Neural crest cell (in vitro differentiated cells): Measurements from ENCODE around the gene PAX2. TPM values are rescaled to one million over a fixed set of nuclear protein-coding genes. Genes with fewer than 3 reads are reported as not detected.

Experiments
- DNase-seq: peaks from one replicate; pipeline ENCODE4 v3.0.0; 2021; ENCODE audit warnings: low read depth, mixed read lengths, low spot score
- H3K27ac Mint-ChIP-seq: one replicate; pipeline ENCODE4 v1.8.0; 2021; ENCODE audit warnings: mild to moderate bottlenecking, mixed read lengths; ENCODE audit not compliant: unreplicated experiment
- H3K27me3 Mint-ChIP-seq: 2 replicates; pipeline ENCODE4 v1.8.0; 2021; ENCODE audit warnings: low read depth, mild to moderate bottlenecking, mixed read lengths
- H3K36me3 Mint-ChIP-seq: 2 replicates; pipeline ENCODE4 v1.8.0; 2021; ENCODE audit warnings: low read depth, mild to moderate bottlenecking, mixed read lengths
- H3K4me1 Mint-ChIP-seq: 2 replicates; pipeline ENCODE4 v1.8.0; 2021; ENCODE audit warnings: mixed read lengths
- H3K4me3 Mint-ChIP-seq: one replicate; pipeline ENCODE4 v1.8.0; 2021; ENCODE audit warnings: mild to moderate bottlenecking, mixed read lengths
- H3K9me3 Mint-ChIP-seq: 2 replicates; pipeline ENCODE4 v1.8.0; 2021; ENCODE audit warnings: mixed read lengths
- CTCF ChIP-seq: fragments of 200-600 bp; sonication (generic); conservative IDR thresholded peaks from 2 replicates; pipeline ENCODE4 v1.5.0; 2021; ENCODE audit warnings: antibody characterized with exemption, mild to moderate bottlenecking
- total RNA-seq: library from RNA; stranded (reverse); gene quantifications from 2 replicates; pipeline ENCODE4 v1.2.1, GENCODE V29; 2021

Gene PAX2
- total RNA-seq, 1 donor from 2014 or later, result 1.5 TPM

GRCh38 chr10:100793055-100793454 is 47.7 kb downstream of the PAX2 start:
- peaks cover 72% of the 10 kb centered on the region for H3K27me3 Mint-ChIP-seq
- H3K9me3 Mint-ChIP-seq, result no peaks in the 10 kb centered on the region
- TF ChIP-seq CTCF, result no peak
- H3K27ac Mint-ChIP-seq, result no peak overlapping the region
- no peak overlapping the region for H3K4me3 Mint-ChIP-seq
- peaks cover 6% of the 10 kb centered on the region for H3K4me1 Mint-ChIP-seq
- no peaks in the 10 kb centered on the region for H3K36me3 Mint-ChIP-seq
- DNase-seq, result no peak

DNA sequence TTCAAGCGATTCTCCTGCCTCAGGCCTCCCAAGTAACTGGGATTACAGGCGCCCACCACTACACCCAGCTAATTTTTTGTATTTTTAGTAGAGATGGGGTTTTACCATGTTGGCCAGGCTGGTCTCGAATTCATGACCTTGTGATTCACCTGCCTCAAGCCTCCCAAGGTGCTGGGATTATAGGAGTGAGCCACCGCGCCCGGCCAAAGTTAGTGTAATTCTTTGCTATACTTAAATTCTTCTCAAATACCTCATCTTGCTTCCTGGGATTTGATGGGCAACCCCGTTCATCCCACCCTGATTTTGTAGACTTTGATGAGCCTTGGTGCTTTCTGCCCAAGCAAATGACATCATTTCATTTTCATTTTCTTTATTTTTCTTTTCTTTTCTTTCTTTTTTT is 54.5 kb downstream of the PAX2 start:
- H3K9me3 Mint-ChIP-seq, result no peaks in the 10 kb centered on the region
- no peak overlapping the region for H3K27ac Mint-ChIP-seq
- H3K27me3 Mint-ChIP-seq, result peaks cover 86% of the 10 kb centered on the region
- H3K4me3 Mint-ChIP-seq, result no peak overlapping the region
- peaks cover 18% of the 10 kb centered on the region for H3K4me1 Mint-ChIP-seq
- no peaks in the 10 kb centered on the region for H3K36me3 Mint-ChIP-seq
- DNase-seq, result no peak
- TF ChIP-seq CTCF, result no peak

DNA sequence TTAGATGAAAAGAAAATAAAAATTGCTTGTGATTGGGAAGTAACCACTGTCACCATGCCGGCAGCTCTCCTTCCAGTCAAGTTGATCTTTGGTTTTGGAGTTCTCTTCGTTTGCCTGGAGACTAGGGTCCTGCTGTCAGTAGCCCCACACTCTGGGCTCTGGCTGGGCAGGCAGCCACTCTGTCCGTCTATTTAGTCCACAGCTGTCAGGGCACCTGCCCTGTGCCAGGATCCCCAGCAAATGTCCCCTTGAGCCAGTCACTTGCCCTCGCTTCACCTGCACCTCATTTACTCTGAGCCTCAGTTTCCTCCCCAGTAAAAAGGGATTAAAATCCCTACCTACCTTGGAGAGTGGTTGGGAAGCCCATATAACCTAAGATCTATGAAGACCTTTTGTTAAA is 55.5 kb downstream of the PAX2 start:
- Mint-ChIP-seq H3K9me3 (no peaks in the 10 kb centered on the region), H3K27me3 (peaks cover 85% of the 10 kb centered on the region), H3K4me1 (peaks cover 18% of the 10 kb centered on the region), H3K27ac (no peak overlapping the region), H3K4me3 (no peak overlapping the region), H3K36me3 (no peaks in the 10 kb centered on the region)
- no peak for DNase-seq
- no peak for TF ChIP-seq CTCF

DNA sequence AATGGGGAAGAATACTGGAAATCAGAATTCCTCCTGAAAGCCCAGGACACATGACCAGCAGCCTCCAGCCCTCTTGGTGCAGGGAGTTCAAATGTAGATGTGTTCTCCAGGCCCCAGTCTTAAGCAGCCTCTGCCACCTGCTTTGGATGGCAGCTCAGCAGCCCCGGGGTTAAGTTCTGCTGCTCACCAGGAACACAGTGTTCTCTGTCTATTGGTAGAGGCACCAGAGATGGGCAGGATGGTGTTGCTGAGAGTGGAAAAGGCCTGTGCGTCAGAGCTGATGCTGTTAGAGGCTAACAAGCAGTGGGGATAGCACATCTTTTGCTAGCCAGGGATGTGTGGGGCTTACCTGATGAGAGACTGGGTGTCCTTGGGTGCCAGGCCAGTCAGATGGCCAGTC is 56.8 kb downstream of the PAX2 start:
- Mint-ChIP-seq H3K36me3 (no peaks in the 10 kb centered on the region), H3K27ac (no peak overlapping the region), H3K9me3 (no peaks in the 10 kb centered on the region), H3K4me1 (peaks cover 18% of the 10 kb centered on the region), H3K4me3 (no peak overlapping the region), H3K27me3 (peaks cover 85% of the 10 kb centered on the region)
- no peak for TF ChIP-seq CTCF
- DNase-seq, result no peak

DNA sequence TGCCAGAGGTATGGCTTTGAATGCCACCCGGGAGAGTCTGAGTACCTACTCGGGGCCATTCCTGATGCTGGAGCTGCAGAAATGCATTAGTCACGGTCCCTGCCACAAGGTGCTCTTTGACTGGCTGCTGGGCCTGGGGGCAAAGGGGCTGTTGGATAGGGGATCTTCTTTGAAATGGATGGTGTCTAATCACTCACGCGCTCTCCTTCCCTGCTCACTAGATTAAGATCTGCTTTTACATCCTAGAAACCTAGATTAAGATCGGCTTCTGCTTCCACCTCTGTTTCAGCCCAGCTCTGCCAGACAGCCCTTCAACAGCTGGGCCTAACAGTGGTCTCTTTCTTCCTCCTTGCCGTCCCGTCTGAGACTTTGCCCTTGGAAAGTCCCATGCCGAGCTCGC is 57.2 kb downstream of the PAX2 start:
- no peak overlapping the region for H3K4me3 Mint-ChIP-seq
- H3K36me3 Mint-ChIP-seq, result no peaks in the 10 kb centered on the region
- peaks cover 21% of the 10 kb centered on the region for H3K4me1 Mint-ChIP-seq
- DNase-seq, result no peak
- H3K9me3 Mint-ChIP-seq, result no peaks in the 10 kb centered on the region
- no peak overlapping the region for H3K27ac Mint-ChIP-seq
- H3K27me3 Mint-ChIP-seq, result peaks cover 85% of the 10 kb centered on the region
- no peak for TF ChIP-seq CTCF

- Mint-ChIP-seq H3K27ac (no peak overlapping the region), H3K27me3 (peaks cover 83% of the 10 kb centered on the region), H3K4me3 (no peak overlapping the region), H3K36me3 (no peaks in the 10 kb centered on the region), H3K9me3 (no peaks in the 10 kb centered on the region), H3K4me1 (peaks cover 30% of the 10 kb centered on the region)
- no peak for DNase-seq
- TF ChIP-seq CTCF, result no peak
These were observed 58.1 kb downstream of the PAX2 start for GRCh38 chr10:100803492-100803891.
